Right atrium auricular region (tissue), 2 donors: Measurements from ENCODE around the gene MYLK3. TPM values are rescaled to one million over a fixed set of nuclear protein-coding genes. Genes with fewer than 3 reads are reported as not detected.

Source experiments
- DNase-seq: peaks from one replicate; pipeline ENCODE4 v3.0.0-alpha.2; 2019; ENCODE audit warnings: low spot score
- H3K27ac ChIP-seq, 2 donors: fragments of 200-600 bp; sonication (generic); 1 replicate in 1 of 2; 2 replicates in 1 of 2; pipeline ENCODE4 v1.5.1; 2016 to 2019
- H3K27me3 ChIP-seq, 2 donors: fragments of 200-600 bp; sonication (generic); one replicate each; pipeline versions ENCODE4 v1.5.1 to v1.6.0; 2017 to 2019
- H3K36me3 ChIP-seq: fragments of 200-600 bp; sonication (generic); one replicate; pipeline ENCODE4 v1.5.1; 2016
- H3K4me1 ChIP-seq, 2 donors: fragments of 200-600 bp; sonication (generic); one replicate each; pipeline versions ENCODE4 v1.5.1 to v1.6.0; 2017 to 2019
- H3K4me3 ChIP-seq, 2 donors: fragments of 200-600 bp; sonication (generic); 1 replicate in 1 of 2; 2 replicates in 1 of 2; pipeline ENCODE4 v1.5.1; 2017 to 2019; ENCODE audit warnings: mild to moderate bottlenecking in 1 of 2, moderate library complexity in 1 of 2
- H3K9me3 ChIP-seq, 2 donors: fragments of 200-600 bp; sonication (generic); one replicate each; pipeline ENCODE4 v1.5.1; 2019
- CTCF ChIP-seq, 2 donors: fragments of 200-600 bp; sonication (generic); IDR thresholded peaks; one replicate each; pipeline ENCODE4 v1.5.1; 2019; ENCODE audit warnings: antibody characterized with exemption in 2 of 2
- total RNA-seq, 2 donors: library from RNA; depleted of rRNA; stranded (reverse); fragments of >200 nt; gene quantifications; one replicate each; pipeline ENCODE4 v1.1.0, GENCODE V29; 2016

The MYLK3 gene
- total RNA-seq, 2 donors from 2014 or later = 275 to 456 TPM

- Histone ChIP-seq H3K27me3 (no peaks in the 10 kb centered on the region), H3K36me3 (peaks cover 3% of the 10 kb centered on the region), H3K4me3 (peak overlapping the region; percentile 50 to 60), H3K27ac (peak overlapping the region; percentile 86 to 95), H3K4me1 (peaks cover 0 to 42% of the 10 kb centered on the region in 2 donors), H3K9me3 (no peaks in the 10 kb centered on the region)
- DNase-seq = no peak
- no peak for TF ChIP-seq CTCF (IDR thresholded peaks at IDR 0.05)
These were observed 2.5 kb downstream of the MYLK3 start for GRCh38 chr16:46745617-46746016.

GRCh38 chr16:46743232-46743719 is 4.9 kb downstream of the MYLK3 start:
- Histone ChIP-seq H3K27ac (peak overlapping the region; percentile 86 to 95), H3K4me3 (peak overlapping the region; percentile 34 to 40), H3K4me1 (peaks cover 0 to 28% of the 10 kb centered on the region in 2 donors), H3K36me3 (peaks cover 14% of the 10 kb centered on the region), H3K9me3 (no peaks in the 10 kb centered on the region), H3K27me3 (no peaks in the 10 kb centered on the region)
- DNase-seq = no peak
- TF ChIP-seq CTCF (IDR thresholded peaks at IDR 0.05) = no peak

GRCh38 chr16:46739934-46740333 is 8.2 kb downstream of the MYLK3 start:
- Histone ChIP-seq H3K4me3 (no peak overlapping the region), H3K36me3 (peaks cover 19% of the 10 kb centered on the region), H3K27me3 (no peaks in the 10 kb centered on the region), H3K4me1 (peaks cover 0 to 51% of the 10 kb centered on the region in 2 donors), H3K9me3 (no peaks in the 10 kb centered on the region), H3K27ac (peak overlapping the region; percentile 86 to 95)
- no peak for DNase-seq
- no peak for TF ChIP-seq CTCF (IDR thresholded peaks at IDR 0.05)

GRCh38 chr16:46737621-46738214 is 10.4 kb downstream of the MYLK3 start:
- Histone ChIP-seq H3K4me1 (peaks cover 0 to 52% of the 10 kb centered on the region in 2 donors), H3K27ac (peak overlapping the region; percentile 60 to 82), H3K4me3 (no peak overlapping the region), H3K36me3 (peaks cover 20% of the 10 kb centered on the region), H3K9me3 (no peaks in the 10 kb centered on the region), H3K27me3 (no peaks in the 10 kb centered on the region)
- no peak for DNase-seq
- TF ChIP-seq CTCF (IDR thresholded peaks at IDR 0.05) = no peak

GRCh38 chr16:46736695-46737094 is 11.4 kb downstream of the MYLK3 start:
- H3K4me1 ChIP-seq = peaks cover 0 to 59% of the 10 kb centered on the region in 2 donors
- no peaks in the 10 kb centered on the region for H3K9me3 ChIP-seq
- H3K27ac ChIP-seq = peak overlapping the region; percentile 60 to 82
- H3K36me3 ChIP-seq = peaks cover 30% of the 10 kb centered on the region
- TF ChIP-seq CTCF (IDR thresholded peaks at IDR 0.05) = no peak
- no peak overlapping the region for H3K4me3 ChIP-seq
- no peak for DNase-seq
- H3K27me3 ChIP-seq = no peaks in the 10 kb centered on the region
